GM06990 (cell line): ENCODE results near the gene PPIC.
A peak's percentile ranks its signal among the peaks of the same experiment; 100 is the strongest.

Experiments
- DNase-seq: peaks from one replicate; pipeline ENCODE4 v3.0.0-alpha.2; 2011; ENCODE audit not compliant: insufficient read length; ENCODE audit errors: extremely low read depth
- H3K27me3 ChIP-seq: replicated peaks from 2 replicates; pipeline ENCODE4 v1.6.0; 2011; ENCODE audit warnings: low read length; ENCODE audit not compliant: control insufficient read depth, insufficient read depth
- H3K36me3 ChIP-seq: 2 replicates; pipeline ENCODE4 v1.5.1; 2011; ENCODE audit warnings: low read length; ENCODE audit not compliant: control insufficient read depth, insufficient read depth
- H3K4me3 ChIP-seq: replicated peaks from 2 replicates; pipeline ENCODE4 v1.5.1; 2011; ENCODE audit warnings: low read depth, mild to moderate bottlenecking, control low read depth, low read length
- TF ChIP-seq, protein P1 (sequence below): IDR thresholded peaks from 2 replicates; pipeline ENCODE4 v1.5.1; 2011; ENCODE audit warnings: low read length, control low read depth, mild to moderate bottlenecking, inconsistent platforms; ENCODE audit not compliant: insufficient read depth, poor library complexity, severe bottlenecking

Gene PPIC

GRCh38 chr5:122996091-122996490, 40.4 kb downstream of the PPIC start:
- TF ChIP-seq, protein P1, sequence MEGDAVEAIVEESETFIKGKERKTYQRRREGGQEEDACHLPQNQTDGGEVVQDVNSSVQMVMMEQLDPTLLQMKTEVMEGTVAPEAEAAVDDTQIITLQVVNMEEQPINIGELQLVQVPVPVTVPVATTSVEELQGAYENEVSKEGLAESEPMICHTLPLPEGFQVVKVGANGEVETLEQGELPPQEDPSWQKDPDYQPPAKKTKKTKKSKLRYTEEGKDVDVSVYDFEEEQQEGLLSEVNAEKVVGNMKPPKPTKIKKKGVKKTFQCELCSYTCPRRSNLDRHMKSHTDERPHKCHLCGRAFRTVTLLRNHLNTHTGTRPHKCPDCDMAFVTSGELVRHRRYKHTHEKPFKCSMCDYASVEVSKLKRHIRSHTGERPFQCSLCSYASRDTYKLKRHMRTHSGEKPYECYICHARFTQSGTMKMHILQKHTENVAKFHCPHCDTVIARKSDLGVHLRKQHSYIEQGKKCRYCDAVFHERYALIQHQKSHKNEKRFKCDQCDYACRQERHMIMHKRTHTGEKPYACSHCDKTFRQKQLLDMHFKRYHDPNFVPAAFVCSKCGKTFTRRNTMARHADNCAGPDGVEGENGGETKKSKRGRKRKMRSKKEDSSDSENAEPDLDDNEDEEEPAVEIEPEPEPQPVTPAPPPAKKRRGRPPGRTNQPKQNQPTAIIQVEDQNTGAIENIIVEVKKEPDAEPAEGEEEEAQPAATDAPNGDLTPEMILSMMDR = no peak
- no peaks in the 10 kb centered on the region for H3K27me3 ChIP-seq
- no peak overlapping the region for H3K4me3 ChIP-seq
- no peak for DNase-seq
- no peaks in the 10 kb centered on the region for H3K36me3 ChIP-seq

GRCh38 chr5:122985954-122986721, 50.4 kb downstream of the PPIC start:
- TF ChIP-seq, protein P1 = no peak
- no peak overlapping the region for H3K4me3 ChIP-seq
- H3K27me3 ChIP-seq = no peaks in the 10 kb centered on the region; the same call in 1 of the 2 replicates
- H3K36me3 ChIP-seq = no peaks in the 10 kb centered on the region
- DNase-seq = peak; percentile 46

DNA sequence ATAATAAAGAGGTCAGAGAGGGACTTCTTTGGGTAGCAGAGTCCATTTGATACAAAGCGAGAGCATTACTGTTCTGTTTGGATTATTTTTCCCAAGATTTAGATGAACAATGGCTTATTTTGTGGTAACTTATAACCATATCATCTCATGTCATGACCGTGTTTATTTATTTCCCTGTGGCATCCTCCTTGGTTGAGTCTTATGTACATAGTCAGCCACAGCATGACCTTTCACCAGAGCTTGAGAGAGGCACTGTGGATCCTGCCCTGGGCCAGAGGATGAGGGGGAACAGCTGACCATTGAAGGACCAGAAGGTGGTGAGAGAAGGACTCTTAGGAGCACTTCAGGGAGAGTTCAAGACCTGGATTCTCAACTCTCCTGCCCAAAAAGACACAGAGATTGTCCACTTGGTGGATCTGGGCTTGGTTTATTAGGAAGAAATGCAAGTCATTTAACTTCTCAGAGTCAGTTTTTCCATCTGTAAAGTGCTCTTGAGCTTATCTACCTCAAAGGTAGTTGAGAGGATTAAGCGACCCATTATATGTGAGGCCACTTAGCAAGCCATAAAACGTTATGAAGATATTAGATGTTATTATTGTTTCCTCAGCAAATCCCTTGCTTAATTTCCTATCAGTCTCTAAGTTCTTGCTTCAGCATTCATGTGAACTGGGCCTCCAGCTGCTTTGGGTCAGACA, 51.4 kb downstream of the PPIC start:
- Histone ChIP-seq H3K4me3 (no peak overlapping the region), H3K36me3 (no peaks in the 10 kb centered on the region), H3K27me3 (no peaks in the 10 kb centered on the region; the same call in 1 of the 2 replicates)
- TF ChIP-seq, protein P1 = no peak
- DNase-seq = no peak

DNA sequence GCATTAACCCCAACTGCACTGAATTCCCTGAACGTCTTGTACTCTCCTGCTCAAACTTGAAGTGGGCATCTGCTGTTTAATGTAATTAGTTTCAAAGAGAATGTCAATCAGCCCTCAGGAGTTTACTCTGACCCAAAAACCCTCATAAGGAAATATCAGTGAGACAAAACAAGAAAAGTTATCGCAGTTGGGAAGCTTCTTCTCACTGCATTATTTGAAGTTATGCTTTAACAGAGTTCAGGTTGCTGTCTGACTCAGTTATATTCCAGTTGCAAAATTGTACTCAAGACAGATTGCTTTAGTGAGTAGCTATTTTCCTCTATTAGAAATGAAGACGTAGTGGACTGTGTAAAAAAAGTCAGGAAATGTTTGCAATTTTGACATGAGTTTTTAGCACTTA, 52.1 kb downstream of the PPIC start:
- H3K4me3 ChIP-seq = no peak overlapping the region
- TF ChIP-seq, protein P1 = no peak
- no peaks in the 10 kb centered on the region for H3K36me3 ChIP-seq
- no peak for DNase-seq
- no peaks in the 10 kb centered on the region; the same call in 1 of the 2 replicates for H3K27me3 ChIP-seq

GRCh38 chr5:122982376-122982775, 54.1 kb downstream of the PPIC start:
- Histone ChIP-seq H3K36me3 (no peaks in the 10 kb centered on the region), H3K27me3 (no peaks in the 10 kb centered on the region; the same call in 1 of the 2 replicates), H3K4me3 (no peak overlapping the region)
- DNase-seq = no peak
- TF ChIP-seq, protein P1 = no peak
